Measurements from ENCODE around the gene SOX12. TPM values are rescaled to one million over a fixed set of nuclear protein-coding genes. Genes with fewer than 3 reads are reported as not detected.
A peak's percentile ranks its signal among the peaks of the same experiment; 100 is the strongest.

The SOX12 gene
- total RNA-seq, 1 donor = 7.7 TPM

GRCh38 chr20:346033-346639 is 20.8 kb downstream of the SOX12 start:
- TF ChIP-seq, protein P1, sequence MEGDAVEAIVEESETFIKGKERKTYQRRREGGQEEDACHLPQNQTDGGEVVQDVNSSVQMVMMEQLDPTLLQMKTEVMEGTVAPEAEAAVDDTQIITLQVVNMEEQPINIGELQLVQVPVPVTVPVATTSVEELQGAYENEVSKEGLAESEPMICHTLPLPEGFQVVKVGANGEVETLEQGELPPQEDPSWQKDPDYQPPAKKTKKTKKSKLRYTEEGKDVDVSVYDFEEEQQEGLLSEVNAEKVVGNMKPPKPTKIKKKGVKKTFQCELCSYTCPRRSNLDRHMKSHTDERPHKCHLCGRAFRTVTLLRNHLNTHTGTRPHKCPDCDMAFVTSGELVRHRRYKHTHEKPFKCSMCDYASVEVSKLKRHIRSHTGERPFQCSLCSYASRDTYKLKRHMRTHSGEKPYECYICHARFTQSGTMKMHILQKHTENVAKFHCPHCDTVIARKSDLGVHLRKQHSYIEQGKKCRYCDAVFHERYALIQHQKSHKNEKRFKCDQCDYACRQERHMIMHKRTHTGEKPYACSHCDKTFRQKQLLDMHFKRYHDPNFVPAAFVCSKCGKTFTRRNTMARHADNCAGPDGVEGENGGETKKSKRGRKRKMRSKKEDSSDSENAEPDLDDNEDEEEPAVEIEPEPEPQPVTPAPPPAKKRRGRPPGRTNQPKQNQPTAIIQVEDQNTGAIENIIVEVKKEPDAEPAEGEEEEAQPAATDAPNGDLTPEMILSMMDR (IDR thresholded peaks at IDR 0.05; ENCODE audit: insufficient read depth, low read length) = no peak
- DNase-seq (ENCODE audit: low read depth) = no peak
- H3K4me3 ChIP-seq (ENCODE audit: low read depth, low read length) = peak overlapping the region; percentile 86

DNA sequence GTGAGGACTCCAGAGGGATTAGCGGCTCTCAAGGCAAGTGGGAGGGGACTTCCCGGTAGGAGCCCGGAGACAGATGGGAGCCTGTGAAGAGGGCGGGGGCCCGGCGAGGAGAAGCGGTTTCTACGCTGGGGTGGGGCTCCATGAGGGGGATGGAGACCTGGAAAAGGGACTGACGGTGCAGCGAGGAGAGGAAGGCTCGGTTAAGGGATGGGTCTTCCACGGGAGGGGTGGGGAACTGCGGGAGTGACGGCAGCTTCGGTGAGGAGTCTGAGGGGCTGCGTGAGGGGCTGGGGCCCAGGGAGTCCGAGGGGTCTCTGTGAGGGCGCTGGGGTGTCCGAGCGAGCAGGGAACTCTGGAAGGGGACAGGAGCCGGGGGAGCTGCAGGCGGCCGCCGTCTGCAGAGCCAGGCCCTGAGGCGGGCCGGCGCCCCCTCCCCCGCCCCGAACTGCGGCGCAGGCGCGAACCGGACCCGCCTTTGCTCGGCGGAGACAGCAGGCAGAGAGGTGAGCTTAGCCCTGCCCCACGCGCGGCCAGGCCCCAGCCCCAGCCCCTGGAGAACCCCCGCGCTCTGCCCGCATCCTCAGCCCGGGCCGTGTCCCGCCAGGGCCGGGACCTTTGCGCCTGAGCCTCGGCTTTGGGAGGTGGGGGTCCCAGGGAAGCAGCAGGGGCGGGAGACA is 21.4 kb downstream of the SOX12 start, which contains the start of gene NRSN2:
TSS of gene NRSN2 (plus strand) at position 472 of the 677 bp plus-strand sequence. CDS start 2,533 bp downstream, outside the sequence.
- H3K4me3 ChIP-seq (ENCODE audit: low read depth, low read length) = peak within 1 kb of the TSS; percentile 86
- DNase-seq (ENCODE audit: low read depth) = peak; percentile 64
- TF ChIP-seq, protein P1 (IDR thresholded peaks at IDR 0.05; ENCODE audit: insufficient read depth, low read length) = no peak

GRCh38 chr20:347317-347639 is 21.9 kb downstream of the SOX12 start:
- TF ChIP-seq, protein P1 (IDR thresholded peaks at IDR 0.05; ENCODE audit: insufficient read depth, low read length) = no peak
- no peak for DNase-seq (ENCODE audit: low read depth)
- H3K4me3 ChIP-seq (ENCODE audit: low read depth, low read length) = peak overlapping the region; percentile 86

DNA sequence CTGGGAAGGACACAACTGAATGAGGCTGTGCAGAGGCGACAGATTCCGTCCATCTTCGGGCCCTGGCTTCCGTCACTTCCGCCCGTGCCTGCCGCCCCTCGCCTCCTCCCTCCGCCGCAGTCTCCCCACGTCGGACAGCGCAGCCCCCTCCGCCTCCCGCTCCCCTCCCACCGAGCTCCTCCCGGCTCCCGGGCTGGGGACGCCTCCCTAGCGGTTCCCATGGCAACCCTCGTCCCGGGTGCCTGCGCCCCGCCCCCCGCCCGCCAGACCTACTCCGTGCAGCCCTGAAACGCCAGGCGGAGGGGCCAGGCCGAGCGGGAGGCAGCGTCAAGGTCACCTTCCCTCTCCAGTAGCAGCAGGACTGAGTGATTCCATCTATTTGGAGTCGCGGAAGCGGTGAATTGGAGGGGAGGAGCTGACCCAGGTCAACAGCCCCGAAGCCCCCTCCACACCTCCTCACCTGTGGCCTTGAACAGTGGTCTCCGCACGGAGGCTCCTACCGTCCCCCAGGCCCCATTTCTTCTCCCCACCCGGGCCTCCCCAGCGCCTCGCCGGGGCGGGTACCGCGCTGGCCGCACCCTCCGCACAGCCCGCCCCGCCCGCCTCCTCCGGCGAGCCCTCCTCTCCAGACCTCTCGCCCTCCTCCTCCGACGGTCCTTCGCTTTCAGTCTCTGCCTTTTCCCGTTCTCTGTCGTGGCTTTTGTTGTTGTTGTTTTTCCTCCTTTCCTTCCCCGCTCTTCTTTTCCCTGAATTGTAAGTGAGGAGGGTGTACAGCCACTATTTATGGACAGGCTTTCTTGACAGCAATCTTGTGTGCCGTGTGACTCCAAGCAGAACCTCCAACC is 22.5 kb downstream of the SOX12 start:
- TF ChIP-seq, protein P1 (IDR thresholded peaks at IDR 0.05; ENCODE audit: insufficient read depth, low read length) = no peak
- peak; percentile 89 for DNase-seq (ENCODE audit: low read depth)

GRCh38 chr20:348972-349841 is 23.9 kb downstream of the SOX12 start:
- no peak overlapping the region for H3K4me3 ChIP-seq (ENCODE audit: low read depth, low read length)
- TF ChIP-seq, protein P1 (IDR thresholded peaks at IDR 0.05; ENCODE audit: insufficient read depth, low read length) = no peak
- DNase-seq (ENCODE audit: low read depth) = no peak

More for the DNA sequence above, 22.5 kb downstream of the SOX12 start:
- H3K4me3 ChIP-seq (ENCODE audit: low read depth, low read length) = peak overlapping the region; percentile 86

- no peak for DNase-seq (ENCODE audit: low read depth)
- no peak overlapping the region for H3K4me3 ChIP-seq (ENCODE audit: low read depth, low read length)
- TF ChIP-seq, protein P1 (IDR thresholded peaks at IDR 0.05; ENCODE audit: insufficient read depth, low read length) = no peak
These were observed 27.8 kb downstream of the SOX12 start for GRCh38 chr20:353166-353565.
